ENCODE results near the gene FARP1.
A peak's percentile ranks its signal among the peaks of the same experiment; 100 is the strongest.

FARP1 gene

DNA sequence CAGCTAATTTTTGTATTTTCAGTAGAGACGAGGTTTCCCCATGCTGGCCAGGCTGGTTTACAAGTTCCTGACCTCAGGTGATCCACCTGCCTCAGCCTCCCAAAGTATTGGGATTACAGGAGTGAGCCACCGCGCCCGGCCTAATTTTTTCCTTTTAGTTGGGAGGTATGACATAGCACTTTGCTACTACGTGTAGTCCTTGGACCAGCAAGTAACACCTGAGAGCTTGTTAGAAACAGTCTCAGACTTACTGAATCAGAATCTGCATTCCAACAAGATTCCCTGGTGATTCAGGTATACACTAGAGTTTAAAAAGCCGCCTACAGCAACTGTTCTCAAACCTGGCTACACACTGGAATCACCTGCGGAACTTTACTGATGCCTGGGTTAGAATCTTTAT is 1.8 kb upstream of the FARP1 start:
- no peak for DNase-seq

GRCh38 chr13:98141509-98142379 is 1.1 kb upstream of the FARP1 start:
- DNase-seq: peak in 1 of 56 donors; percentile 21

GRCh38 chr13:98143157-98143553 is 261 bp downstream of the FARP1 start:
- peak in 11 of 56 donors; percentile 16 to 63 (median 47) for DNase-seq

DNA sequence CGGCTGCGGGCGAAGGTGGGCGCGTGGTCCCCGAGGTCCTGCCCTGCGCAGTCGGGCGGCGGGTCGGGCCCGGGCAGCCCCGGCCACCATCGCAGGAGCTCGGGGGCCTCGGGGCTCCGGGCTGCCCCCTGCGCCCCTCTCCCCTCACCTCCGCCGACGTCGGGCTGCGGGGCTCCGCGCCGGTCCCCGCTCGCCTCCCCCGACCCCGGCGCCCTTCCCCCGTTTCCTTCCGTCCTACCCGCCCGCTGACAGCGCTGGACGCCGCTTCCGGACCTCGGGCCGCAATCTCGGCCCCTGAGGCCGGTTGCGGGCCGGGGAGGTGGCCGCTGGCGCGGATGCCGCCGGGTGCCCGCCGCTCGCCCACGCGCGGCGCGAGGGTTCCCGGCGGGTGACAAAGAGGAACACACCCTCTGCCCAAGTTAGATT is 720 bp downstream of the FARP1 start:
- peak in 1 of 56 donors; percentile 17 for DNase-seq

DNA sequence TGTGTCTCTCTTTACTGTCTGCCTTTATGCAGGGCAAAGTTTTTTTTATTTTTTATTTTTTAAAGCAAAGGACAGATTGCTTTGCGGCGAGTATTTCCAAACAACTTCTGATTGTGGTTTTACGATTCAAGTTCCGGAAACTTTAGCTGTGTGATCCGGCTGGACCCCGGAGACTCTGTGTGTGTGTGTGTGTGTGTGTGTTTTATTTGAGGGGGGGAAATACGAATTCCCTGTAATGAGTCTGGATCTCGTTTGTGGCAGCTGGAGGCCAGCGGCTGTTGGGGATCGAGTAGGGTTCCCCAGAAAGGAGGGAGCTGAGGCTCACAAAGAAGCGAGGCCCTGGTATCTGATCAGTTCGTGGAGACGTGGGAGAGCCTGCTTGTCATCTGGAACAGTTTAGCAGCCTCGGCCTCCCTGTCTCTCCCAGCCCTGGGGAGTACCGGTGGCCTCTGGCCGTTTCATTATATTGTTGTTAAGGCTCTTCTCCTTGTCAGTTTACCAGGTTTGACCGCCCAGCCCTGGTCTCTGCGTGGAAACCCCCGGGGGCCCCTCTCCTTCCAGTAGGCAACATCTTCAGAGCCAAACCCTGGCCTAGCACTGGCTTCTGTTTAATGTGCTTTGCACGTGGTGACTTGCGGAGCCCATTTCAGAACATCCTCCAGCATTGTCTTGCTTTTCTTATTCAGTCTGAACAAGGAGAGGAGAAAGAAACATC is 1.3 kb downstream of the FARP1 start:
- DNase-seq: peak in 2 of 56 donors; percentile 4 to 33

DNA sequence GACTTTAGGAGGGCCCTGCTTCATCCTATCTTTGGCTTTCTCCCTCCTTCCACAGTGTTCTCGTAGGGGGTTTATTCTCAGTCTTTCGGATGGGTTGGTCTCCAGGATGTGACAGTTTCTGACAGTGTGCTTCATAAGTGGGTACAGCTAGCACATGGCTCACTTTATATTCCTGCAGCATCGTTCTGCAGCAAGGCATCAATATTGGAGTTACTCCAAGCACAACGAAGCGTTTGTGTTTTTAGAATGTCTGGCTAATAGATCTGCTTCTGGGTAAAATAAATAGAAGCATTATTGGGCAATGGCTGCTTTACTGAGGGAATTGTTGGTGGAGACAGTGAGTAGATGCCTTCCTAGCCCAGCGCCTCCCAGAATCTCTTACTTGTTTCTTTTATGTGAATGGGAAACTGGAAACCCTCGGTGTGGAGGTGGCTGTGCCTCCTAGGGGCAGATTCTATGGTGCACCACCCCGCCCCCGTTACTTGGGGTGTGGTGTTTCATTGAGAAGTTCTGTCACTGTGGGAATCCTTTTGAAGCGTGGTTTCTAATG is 2.0 kb downstream of the FARP1 start:
- DNase-seq: peak in 5 of 56 donors; percentile 3 to 43 (median 24)

DNA sequence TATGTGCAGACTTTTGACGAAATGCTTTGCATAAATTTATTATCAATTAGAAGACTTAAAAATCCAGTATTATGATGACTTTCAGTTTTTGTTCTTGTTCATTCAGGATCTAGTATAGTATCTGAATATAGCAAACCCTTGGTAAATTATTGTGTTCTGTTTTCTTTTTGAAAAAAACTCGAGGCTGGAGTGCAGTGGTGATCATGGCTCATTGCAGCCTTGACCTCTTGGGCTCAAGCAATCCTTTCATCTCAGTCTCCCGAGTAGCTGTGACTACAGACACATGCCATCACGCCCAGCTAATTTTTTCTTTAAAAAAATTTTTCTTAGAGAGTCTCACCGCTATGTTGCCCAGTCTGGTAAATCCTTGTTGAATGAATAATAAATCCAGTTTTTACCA is 4.6 kb downstream of the FARP1 start:
- DNase-seq: no peak

DNA sequence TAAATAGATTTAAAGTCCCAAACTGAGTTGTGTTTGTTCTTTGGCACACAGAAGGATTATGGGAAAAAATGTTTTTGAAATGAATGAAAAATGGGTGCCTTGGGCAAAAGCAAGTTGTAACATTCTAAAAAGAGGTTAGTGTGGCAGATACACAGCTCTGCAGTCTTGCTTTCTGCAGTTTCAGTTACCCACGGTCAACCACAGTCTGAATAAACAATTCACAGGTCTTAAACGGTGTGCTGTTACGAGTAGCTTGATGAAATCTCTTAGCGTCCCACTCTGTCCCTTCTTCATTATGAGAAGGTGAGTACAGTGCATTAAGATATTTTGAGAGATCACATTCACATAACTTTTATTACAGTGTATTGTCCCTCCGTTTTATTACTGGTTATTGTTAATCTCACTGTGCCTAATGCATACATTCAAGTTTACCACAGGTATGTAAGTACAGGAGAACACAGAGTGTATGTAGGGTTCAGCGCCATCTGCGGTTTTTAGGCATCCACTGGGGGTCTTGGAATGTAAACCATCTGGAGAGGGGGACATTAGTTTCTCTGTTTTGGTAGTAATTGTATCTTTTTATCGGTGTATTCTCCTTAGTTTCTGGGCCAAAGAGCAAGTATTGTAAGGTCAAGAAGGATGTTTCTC is 8.1 kb downstream of the FARP1 start:
- DNase-seq: no peak

- DNase-seq: no peak
These were observed 12.7 kb downstream of the FARP1 start for GRCh38 chr13:98155475-98156109.

- no peak for DNase-seq
These were observed 13.4 kb downstream of the FARP1 start for GRCh38 chr13:98156259-98156658.

DNA sequence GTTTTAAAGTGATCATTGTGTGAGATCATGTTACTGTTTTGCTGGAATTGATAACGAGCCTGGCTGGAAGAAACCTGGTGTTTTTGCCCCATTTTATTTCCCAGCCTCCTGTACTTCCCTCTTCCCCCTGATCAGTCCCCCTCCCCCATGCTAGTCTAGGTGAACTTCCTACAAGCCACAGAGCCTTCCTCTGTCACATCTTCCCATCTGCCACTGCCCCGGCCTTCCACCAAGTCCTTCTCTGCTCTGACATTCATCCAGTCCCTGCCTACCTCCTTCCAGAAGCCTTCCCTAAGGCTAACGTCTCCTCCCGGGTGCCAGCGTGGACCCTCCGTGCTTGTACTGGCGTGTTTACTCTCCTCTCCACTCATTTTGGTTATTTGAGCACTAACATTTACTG is 14.3 kb downstream of the FARP1 start:
- DNase-seq: no peak

DNA sequence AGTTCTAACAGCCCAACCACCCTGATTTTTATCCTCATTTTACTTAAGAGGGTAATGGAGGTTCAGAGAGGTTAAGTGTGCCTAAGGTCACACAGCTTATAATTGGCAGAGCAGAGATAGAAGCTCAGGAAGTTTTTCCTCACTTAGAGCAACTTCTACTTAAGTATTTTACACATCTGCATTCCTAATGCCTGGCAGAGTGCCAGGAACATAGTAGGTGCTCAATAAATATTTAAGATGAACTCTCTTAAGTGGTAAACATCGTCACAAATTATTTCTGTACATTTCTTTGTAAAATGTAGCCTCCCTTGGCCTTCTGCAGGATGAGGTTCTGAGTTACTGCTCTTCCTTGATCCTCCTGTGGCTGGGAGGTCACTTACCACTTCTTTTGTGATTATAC is 14.7 kb downstream of the FARP1 start:
- no peak for DNase-seq

GRCh38 chr13:98158172-98158899 is 15.4 kb downstream of the FARP1 start:
- DNase-seq: no peak

DNA sequence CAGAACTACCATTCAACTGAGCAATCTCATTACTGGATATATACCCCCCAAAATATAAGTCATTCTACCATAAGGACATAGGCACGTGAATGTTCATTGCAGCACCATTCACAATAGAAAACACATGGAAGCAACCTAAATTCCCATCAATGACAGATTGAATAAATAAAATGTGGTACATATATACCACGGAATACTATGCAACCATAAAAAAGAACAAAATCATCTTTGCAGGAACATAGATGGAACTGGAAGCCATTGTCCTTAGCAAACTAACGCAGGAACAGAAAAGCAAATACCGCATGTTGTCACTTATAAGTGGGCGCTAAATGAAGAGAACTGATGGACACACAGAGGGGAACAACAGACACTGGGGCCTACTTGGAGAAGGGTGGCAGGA is 20.0 kb downstream of the FARP1 start:
- no peak for DNase-seq

DNA sequence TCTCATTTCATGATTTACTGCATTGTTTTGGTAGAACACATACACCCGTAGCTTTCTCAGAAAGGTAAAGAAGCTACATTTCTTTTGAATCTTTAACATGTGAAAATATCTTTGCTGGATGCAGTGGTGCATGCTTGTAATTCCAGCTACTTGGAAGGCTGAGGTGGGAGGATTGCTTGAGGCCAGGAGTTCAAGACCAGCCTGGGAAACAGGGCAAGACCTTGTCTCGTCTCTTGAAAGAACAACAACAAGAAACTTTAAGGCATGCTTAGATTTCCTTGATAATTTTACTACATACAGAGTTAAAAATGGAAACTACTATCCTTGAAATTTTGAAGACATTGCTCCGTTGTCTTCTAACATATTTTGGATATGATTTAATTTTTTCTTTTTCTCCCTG is 26.4 kb downstream of the FARP1 start:
- DNase-seq: no peak

- DNase-seq: peak in 34 of 56 donors; percentile 2 to 65 (median 18)
These were observed 29.2 kb downstream of the FARP1 start for GRCh38 chr13:98171900-98172589.

- no peak for DNase-seq
These were observed 29.9 kb downstream of the FARP1 start for GRCh38 chr13:98172590-98173422.

DNA sequence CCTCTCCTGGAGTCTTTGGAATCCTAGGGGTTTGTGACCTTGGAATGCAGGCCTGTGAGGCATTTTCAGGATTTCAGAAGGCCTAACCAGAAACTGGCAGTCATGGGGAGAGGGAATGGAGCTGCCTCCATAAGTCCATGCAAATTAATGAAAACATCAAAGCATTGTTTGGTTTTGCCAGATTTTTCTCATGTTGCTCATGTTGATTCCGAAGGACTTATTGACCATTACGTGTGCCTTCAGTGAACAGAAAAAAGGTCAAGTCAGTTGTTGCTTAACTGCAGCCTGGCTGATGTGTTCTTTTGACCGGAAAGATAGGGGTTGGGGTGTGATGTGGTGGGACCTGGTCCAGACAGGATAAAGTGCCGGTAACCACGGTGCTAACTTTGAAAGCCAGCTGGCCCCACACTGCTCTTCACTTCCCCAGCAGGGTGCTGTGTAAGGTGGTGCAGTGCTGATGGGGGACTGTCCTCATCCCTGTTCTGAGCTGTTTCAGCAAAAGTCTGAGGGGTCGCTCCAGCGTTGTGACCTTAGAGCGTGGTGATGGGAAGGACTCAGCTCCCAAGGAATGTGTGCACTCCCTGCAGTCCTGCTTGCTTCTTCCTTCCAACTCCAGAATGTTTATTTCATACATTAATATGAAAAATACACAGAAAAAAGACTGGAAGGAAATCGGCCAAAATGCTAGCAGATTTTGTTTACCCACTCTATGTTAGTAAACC is 30.7 kb downstream of the FARP1 start:
- DNase-seq: no peak
